ENCODE results near the gene AK9.
"Not testable (repeated sequence)": the region's sequence is repeated elsewhere in the genome, so short reads cannot be mapped to it uniquely, and the experiment has no call there.

AK9 gene

DNA sequence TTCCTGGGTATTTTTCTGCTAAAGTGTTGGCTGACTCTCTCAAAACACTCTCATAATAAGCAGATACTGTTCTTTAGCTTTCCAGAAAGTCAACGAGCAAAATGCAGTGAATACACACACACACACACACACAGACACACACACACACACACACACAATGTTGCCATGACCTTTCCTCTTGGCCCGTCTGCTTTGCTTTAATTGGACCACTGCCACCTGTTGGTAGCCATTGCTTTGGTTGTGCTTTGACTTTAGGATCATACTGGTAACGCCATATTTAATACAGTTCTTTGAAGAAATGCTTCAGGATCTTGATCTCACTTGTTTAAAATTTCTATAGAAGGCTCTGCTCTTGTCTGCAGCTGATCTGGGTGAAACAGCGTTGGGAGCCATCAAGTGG, 4.5 kb upstream of the AK9 start:
- DNase-seq = no peak

DNA sequence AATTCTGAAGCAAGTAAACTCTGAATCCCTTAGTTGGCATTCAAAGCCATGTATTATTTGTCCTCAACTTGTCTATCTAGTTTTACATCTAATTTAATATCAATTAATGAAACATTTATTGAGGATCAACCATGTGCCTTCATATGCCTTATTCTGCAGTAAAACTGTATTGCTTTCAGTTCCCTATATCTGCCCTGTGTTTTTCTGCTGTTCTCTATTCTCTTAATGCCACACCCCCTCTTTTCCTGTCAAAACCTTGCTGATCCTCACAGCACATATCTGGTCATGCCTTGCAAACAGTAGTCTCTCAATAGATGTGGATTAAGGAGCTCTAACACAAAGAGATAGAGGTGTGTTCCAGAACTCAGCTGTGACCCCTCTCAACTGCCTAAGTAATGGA, 2.1 kb upstream of the AK9 start:
- no peak for DNase-seq

DNA sequence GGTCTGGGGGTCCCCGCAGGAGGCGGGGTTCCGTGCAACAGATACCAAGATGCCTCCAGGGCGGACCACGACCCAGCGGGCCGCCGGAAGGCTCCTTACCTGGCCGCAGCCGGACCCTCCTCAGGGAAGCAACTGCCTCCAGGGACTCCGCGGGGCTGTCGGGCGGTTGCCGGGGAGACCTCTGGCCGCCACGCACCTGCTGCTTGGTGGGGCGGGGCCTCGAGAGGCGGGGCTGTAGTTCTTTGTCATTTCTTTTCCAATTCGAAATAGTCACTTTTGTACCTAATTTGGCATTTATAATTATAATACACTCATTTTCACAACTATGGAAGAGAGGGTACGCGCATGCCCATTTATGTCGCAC, 647 bp downstream of the AK9 start:
- peak; percentile 54 for DNase-seq

DNA sequence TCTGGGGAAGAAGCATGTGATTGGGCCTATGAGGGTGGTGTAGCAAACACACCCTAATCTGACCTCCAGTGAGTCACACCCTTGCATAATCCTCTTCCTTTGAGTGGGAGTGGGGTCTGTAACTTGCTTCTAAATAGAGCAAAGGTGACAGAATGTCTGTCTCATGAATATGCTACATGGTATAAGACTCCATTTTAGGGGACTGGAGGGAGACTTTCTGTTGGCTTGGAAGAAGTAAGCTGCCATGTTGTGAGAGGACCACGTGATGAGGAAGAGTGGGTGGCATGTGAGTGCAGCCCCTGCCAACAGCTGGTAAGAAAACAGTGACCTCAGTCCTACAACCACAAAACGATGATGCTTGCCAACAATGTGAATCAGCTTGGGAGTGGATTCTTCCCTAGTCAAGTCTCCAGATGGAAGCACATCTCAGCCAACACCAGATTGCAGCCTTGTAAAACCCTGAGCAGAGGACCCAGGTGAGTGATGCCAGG, 3.7 kb downstream of the AK9 start:
- DNase-seq = no peak

DNA sequence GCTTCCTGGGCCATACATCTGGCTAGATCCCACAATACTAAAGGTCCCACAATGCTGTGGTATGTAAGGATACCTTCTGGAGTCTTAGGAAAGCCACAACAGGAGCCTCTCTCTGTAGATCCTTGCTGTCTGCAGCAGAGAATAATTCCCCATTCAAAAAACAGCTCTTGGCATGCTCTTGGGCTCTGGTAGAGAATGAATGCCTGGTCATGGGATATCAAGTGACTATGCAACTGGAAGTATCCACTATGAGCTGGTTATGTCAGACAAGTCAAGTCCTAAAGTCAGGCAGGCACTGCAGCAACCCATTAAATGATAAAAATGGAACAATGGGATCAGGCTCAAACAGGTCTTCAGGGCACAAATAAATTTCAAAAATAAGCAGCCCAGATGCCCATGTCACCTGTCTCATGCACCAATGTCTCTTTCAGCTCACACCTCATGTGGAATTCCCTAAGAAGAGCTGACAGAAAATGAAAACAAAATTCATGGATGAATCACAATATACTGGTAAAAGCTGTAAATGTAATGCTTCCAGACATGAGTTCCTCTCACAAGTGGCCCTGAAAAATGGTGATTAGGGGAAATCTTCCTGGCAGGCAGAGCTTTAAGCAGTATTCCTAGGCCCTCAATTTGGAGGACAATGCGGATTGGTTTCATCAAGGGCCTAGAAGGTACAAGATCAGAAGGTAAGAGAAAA, 4.3 kb downstream of the AK9 start:
- no peak for DNase-seq

DNA sequence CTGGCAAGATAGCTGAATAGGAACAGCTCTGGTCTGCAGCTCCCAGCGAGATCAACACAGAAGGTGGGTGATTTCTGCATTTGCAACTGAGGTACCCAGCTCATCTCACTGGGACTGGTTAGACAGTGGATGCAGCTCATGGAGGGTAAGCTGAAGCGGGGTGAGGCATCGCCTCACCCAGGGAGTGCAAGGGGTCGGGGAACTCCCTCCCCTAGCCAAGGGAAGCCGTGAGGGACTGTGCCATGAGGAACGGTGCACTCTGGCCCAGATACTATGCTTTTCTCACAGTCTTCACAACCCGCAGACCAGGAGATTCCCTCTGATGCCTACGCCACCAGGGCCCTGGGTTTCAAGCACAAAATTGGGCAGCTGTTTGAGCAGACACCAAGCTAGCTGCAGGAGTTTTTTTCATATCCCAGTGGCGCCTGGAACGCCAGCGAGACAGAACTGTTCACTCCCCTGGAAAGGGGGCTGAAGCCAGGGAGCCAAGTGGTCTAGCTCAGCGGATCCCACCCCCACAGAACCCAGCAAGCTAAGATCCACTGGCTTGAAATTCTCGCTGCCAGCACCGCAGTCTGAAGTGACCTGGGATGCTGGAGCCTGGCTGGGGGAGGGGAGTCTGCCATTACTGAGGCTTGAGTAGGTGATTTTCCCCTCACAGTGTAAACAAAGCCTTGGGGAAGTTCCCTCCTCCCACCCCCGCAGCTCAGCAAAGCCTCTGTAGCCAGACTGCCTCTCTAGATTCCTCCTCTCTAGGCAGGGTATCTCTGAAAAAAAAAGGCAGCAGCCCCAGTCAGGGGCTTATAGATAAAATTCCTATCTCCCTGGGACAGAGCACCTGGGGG, 12.1 kb downstream of the AK9 start:
- DNase-seq = not testable (repeated sequence)

DNA sequence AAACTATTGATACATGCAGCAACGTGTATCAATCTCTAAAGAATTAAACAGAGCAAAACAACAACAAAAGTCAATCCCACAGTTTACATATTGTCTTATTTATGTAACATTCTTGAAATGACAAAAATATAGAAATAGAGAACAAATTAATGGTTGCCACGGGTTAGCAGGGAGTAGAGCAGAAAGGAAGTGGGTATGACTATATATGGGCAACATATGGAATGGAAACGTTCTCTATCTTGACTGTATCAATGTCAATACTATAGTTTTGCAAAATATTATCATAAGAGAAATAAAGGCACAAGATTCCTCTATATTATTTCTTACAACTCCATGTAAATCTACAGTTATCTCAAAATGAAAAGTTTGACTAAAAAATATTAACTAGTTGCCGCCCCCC, 12.8 kb downstream of the AK9 start:
- no peak for DNase-seq

DNA sequence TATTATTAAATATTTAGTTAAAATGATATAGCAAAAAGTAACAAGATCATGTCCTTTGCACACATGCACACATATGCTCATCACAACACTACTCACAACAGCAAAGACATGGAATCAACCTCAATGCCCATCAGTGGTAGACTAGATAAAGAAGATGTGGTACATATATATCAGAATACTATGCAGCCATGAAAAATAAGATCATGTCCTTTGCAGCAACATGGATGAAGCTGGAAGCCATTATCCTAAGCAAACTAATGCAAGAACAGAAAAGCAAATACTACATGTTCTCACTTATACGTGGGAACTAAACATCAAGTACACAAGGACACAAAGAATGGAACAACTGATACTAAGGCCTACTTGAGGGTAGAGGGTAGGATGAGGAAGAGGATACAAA, 14.3 kb downstream of the AK9 start:
- no peak for DNase-seq

DNA sequence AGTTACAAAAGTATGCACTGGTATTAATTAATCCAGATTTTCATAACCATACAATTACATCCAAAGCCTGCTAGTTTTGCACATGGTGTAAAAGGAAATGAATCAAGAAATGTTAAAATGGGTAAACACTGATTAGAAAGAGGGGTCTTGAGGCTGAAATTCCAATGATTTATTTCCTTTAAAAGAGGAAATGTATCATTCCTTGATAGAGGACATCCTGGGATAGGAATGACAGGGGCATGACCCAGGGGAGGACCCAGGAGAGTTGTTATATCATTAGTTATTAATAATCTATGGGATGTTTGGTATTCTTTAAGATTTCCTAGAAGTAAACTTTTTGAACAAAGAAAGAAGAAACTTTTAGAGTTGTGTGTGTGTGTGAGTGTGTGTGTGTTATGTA, 18.2 kb downstream of the AK9 start:
- no peak for DNase-seq

DNA sequence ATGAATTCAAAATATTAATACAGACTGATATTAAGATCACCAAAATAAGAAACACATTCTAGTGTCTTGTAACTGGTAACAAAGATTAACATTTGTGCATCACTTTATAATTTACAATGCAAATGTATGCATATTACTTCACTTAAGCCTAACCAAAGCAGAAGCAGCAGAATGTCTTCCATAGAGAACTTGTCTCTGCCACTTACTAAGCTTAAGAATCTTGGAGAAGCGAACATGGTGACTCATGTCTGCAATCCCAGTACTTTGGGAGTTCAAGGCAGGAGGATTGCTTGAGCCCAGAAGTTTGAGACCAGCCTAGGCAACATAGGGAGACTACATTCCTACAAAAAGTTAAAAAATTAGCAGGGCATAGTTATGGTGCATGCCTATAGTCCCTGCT, 18.8 kb downstream of the AK9 start:
- DNase-seq = no peak

DNA sequence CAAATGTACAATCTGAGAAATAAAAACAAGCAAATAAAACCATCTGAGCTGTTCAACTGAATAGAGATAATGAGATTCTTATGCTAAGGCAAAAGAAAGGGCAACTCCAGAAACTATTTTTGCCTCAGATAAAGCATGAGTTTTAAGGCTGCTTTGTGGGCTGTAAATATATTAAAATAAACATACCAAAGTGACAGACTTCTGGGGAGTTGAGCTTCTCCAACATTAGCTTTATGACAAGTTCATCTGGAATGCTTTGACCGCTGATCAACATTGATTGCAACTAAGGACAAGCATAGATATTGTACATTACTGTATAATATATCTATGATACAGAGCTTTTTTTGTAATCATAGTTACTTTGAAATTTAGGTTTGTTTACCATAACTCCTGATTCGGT, 19.3 kb downstream of the AK9 start:
- DNase-seq = no peak

- DNase-seq = no peak
Measured at GRCh38 chr6:109669811-109670210, 21.2 kb downstream of the AK9 start.

- DNase-seq = no peak
Measured at GRCh38 chr6:109662192-109662591, 28.8 kb downstream of the AK9 start.

DNA sequence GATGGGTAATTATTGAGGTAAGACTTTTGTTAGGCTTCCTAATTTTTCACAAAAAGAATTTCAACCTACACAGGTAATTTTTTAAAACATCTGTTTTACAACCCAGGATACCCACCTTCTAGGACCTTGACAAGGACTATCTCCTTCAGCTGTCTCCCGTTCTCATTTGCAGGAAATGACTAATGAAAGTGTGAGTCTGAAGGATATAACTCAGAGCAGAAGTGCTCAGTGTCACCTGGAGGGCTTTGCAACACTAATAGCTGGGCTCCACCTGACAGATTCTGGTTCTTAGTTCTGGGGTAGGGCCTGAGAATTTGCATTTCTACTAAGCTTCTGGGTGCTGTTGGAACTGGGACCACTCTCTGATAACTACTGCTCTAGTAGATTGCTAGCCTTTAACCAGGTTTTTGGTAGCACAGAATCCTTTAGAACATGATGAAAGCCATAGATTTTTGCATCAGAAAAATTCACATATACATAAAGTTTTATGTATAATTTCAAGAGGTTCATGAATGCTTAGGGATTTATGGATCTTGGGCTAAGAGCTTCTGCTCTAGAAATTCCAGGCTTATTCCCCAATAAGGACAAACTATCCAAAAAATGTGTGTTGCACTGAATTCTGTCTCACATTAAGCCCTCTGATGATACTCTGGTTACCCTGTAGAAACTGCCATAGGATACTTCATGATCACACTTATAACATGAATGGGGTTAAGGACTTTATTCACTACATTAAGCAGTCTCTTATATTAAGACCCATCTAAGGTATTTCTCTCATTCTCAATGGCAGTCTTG, 30.3 kb downstream of the AK9 start:
- DNase-seq = peak; percentile 49

- no peak for DNase-seq
Measured at GRCh38 chr6:109655761-109656262, 35.2 kb downstream of the AK9 start.

DNA sequence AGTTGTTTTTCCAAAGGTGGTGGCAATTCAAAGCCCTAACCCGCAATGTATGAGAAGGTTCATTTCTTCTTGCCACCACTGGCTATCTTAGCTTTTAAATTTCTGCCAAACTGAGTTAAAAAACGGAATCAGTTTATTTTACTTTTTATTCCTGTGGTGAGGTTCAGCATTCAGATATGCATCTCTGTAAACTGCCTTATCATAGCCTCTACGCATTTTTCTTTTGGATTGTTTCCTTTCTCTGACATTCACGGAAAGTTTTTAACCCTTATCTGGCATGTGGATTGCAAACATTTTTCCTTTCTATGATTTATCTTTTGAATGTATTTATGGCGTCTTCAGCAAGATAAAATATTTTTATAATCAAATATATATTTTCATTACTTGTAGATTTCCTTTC, 37.7 kb downstream of the AK9 start:
- DNase-seq = no peak

GRCh38 chr6:109644131-109644530, 46.9 kb downstream of the AK9 start:
- no peak for DNase-seq

DNA sequence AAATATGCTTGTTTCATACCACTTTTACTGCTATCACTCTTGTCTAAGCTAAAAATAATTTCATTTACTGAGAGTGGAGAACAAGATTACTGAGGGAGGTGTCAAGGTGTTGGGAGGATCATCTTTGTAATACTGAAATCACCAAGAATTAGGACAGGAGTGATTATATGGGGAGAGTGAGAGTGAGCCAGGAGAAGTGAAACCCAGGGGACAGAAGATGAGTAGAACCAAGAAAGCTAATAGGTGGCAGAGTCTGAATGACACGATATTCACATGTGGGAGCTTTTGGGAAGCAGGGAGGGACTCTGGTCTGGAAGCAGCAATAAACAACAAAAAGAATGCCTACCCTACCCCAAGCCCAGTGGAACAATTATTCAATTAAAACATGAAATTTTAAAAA, 58.6 kb downstream of the AK9 start:
- no peak for DNase-seq

DNA sequence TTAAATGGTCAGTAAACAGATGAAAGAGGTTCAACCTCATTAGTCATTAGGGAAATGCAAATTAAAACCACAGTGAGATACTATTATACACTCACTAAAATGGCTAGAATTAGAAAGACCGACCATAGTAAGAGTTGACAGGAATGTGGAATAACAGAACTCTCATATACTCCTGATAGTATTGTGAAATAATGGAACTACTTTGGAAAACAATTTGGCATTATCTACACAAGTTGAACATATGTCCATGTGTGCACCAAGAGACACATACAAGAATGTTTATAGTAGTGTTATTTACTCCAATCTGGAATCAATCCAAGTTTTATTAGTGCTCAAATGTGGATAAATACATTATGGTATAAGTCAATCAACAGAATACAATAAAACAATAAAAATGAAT, 59.6 kb downstream of the AK9 start:
- no peak for DNase-seq

GRCh38 chr6:109628158-109629000, 62.6 kb downstream of the AK9 start:
- DNase-seq = no peak

DNA sequence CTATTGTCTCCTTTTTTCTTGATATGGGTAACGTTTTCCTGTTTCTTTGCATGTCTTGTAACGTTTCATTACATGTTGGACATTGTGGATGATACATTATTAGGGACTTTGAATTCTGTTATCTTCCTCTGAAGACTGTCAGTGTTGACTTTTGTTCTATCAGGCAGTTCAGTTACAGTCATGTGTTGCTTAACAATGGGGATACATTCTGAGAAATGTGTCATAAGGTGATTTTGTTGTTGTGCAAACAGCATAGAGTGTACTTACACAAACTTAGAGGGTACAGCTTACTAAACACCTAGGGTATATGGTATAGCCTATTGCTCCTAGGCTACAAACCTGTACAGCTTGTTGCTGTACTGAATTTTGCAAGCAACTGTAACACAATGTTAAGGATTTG, 64.7 kb downstream of the AK9 start:
- DNase-seq = no peak

DNA sequence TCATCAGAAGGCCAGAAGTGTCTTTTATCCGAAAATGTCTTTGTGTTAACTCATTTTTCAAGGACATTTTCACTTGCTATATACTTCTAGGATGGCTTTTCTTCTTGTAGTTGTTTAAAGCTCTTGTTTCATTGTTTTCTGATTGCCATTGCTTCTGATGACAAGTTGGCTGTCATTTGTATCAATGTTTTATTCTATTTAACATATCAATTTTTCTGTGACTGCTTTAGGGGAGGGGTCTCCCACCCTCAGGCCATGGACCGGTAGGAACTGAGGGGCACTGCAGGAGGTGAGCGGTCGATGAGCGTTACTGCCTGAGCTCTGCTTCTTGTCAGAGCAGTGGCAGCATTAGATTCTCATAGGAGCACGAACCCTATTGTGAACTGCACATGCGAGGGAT, 65.8 kb downstream of the AK9 start:
- no peak for DNase-seq

- DNase-seq = no peak
Measured at GRCh38 chr6:109623288-109623687, 67.7 kb downstream of the AK9 start.
